ENCODE measurements around the gene POF1B. TPM values are rescaled to one million over a fixed set of nuclear protein-coding genes. Genes with fewer than 3 reads are reported as not detected.

The POF1B gene
- total and polyA plus RNA-seq, 2 donors (not counting 1 experiment from before 2014, with no cell fraction given) = not detected

DNA sequence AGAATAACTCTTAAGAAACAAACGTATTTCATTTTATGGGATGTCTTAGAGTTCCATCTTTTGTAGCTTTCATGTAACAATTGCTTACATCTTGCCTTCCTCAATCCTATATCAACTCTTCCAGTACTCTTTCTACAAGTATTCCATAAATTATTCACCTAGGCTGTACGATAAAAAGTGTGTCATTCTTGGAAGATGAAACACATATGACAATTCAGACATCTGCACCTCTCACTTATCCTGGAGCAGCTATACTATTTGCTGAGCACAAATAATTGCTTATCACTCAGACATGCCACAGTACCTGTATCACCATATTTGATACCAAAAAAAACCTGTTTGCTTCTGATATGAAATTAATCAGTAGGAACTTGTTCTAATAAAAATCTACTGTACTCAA, 1.0 kb downstream of the POF1B start:
- no peaks in the 10 kb centered on the region for H3K79me2 ChIP-seq (ENCODE audit: control insufficient read depth, insufficient read depth, low read length)
- H2AFZ ChIP-seq (ENCODE audit: low read length) = no peak overlapping the region
- H3K4me1 ChIP-seq (ENCODE audit: control insufficient read depth, extremely low read depth, insufficient read depth, low read length) = no peaks in the 10 kb centered on the region
- no peaks in the 10 kb centered on the region for H3K27me3 ChIP-seq (ENCODE audit: control insufficient read depth, insufficient read depth, low read length)
- H3K9me3 ChIP-seq (ENCODE audit: control insufficient read depth, insufficient read depth, low read depth, low read length) = no peaks in the 10 kb centered on the region
- no peak overlapping the region for H3K4me3 ChIP-seq (replicated peaks in 1 of 4; ENCODE audit: control extremely low read depth in 1 of 4, insufficient read depth in 1 of 4, low read depth in 3 of 4, low read length in 4 of 4)
- no peak overlapping the region for H3K4me2 ChIP-seq (ENCODE audit: extremely low read depth, insufficient read depth, low read length)
- no peak overlapping the region for H3K9ac ChIP-seq (ENCODE audit: insufficient read depth, low read length)
- H4K20me1 ChIP-seq (ENCODE audit: control insufficient read depth, extremely low read depth, insufficient read depth, low read length) = no peaks in the 10 kb centered on the region
- no peaks in the 10 kb centered on the region for H3K36me3 ChIP-seq (ENCODE audit: control insufficient read depth, insufficient read depth, low read length)
- H3K27ac ChIP-seq (ENCODE audit: insufficient read depth, low read length) = no peak overlapping the region
- TF ChIP-seq CTCF (conservative IDR thresholded peaks at IDR 0.05 in 1 of 2, IDR thresholded peaks at IDR 0.05 in 1 of 2; ENCODE audit: low read depth in 1 of 2, low read length in 2 of 2) (no peak), EZH2 (IDR thresholded peaks at IDR 0.05; ENCODE audit: low read length, missing control alignments) (no peak)
- DNase-seq (ENCODE audit: low read depth in 2 of 2) = no peak

DNA sequence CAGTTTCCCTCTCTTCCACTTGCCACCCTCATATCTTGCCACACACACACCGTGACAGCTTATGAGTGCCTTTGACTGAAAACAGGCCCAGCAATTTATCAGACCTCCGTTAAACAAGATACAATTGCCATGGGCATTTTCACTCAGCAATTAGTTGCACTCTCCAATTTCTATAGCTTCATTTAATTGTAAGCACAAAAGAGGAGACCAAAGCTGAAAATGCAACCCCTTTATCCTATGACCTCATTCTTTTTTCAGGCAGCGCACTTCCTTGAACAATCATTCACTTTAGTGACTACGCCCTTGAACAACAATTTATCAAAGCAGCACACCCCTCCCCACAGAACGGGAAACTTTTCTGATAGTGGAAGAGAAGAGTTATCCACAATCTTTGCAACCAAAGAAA, 4.1 kb downstream of the POF1B start:
- Histone ChIP-seq H3K27me3 (ENCODE audit: control insufficient read depth, insufficient read depth, low read length) (no peaks in the 10 kb centered on the region), H3K4me1 (ENCODE audit: control insufficient read depth, extremely low read depth, insufficient read depth, low read length) (no peaks in the 10 kb centered on the region), H2AFZ (ENCODE audit: low read length) (no peak overlapping the region), H3K79me2 (ENCODE audit: control insufficient read depth, insufficient read depth, low read length) (no peaks in the 10 kb centered on the region), H3K9me3 (ENCODE audit: control insufficient read depth, insufficient read depth, low read depth, low read length) (no peaks in the 10 kb centered on the region), H3K4me3 (replicated peaks in 1 of 4; ENCODE audit: control extremely low read depth in 1 of 4, insufficient read depth in 1 of 4, low read depth in 3 of 4, low read length in 4 of 4) (no peak overlapping the region), H3K27ac (ENCODE audit: insufficient read depth, low read length) (no peak overlapping the region), H3K9ac (ENCODE audit: insufficient read depth, low read length) (no peak overlapping the region), H3K4me2 (ENCODE audit: extremely low read depth, insufficient read depth, low read length) (no peak overlapping the region), H4K20me1 (ENCODE audit: control insufficient read depth, extremely low read depth, insufficient read depth, low read length) (no peaks in the 10 kb centered on the region), H3K36me3 (ENCODE audit: control insufficient read depth, insufficient read depth, low read length) (no peaks in the 10 kb centered on the region)
- no peak for TF ChIP-seq CTCF (conservative IDR thresholded peaks at IDR 0.05 in 1 of 2, IDR thresholded peaks at IDR 0.05 in 1 of 2; ENCODE audit: low read depth in 1 of 2, low read length in 2 of 2)
- no peak for TF ChIP-seq EZH2 (IDR thresholded peaks at IDR 0.05; ENCODE audit: low read length, missing control alignments)
- DNase-seq (ENCODE audit: low read depth in 2 of 2) = no peak

- H2AFZ ChIP-seq (ENCODE audit: low read length) = no peak overlapping the region
- no peaks in the 10 kb centered on the region for H3K79me2 ChIP-seq (ENCODE audit: control insufficient read depth, insufficient read depth, low read length)
- H3K27me3 ChIP-seq (ENCODE audit: control insufficient read depth, insufficient read depth, low read length) = no peaks in the 10 kb centered on the region
- no peaks in the 10 kb centered on the region for H3K9me3 ChIP-seq (ENCODE audit: control insufficient read depth, insufficient read depth, low read depth, low read length)
- DNase-seq (ENCODE audit: low read depth in 2 of 2) = no peak
- no peaks in the 10 kb centered on the region for H4K20me1 ChIP-seq (ENCODE audit: control insufficient read depth, extremely low read depth, insufficient read depth, low read length)
- no peak overlapping the region for H3K4me3 ChIP-seq (replicated peaks in 1 of 4; ENCODE audit: control extremely low read depth in 1 of 4, insufficient read depth in 1 of 4, low read depth in 3 of 4, low read length in 4 of 4)
- TF ChIP-seq CTCF (conservative IDR thresholded peaks at IDR 0.05 in 1 of 2, IDR thresholded peaks at IDR 0.05 in 1 of 2; ENCODE audit: low read depth in 1 of 2, low read length in 2 of 2) (no peak), EZH2 (IDR thresholded peaks at IDR 0.05; ENCODE audit: low read length, missing control alignments) (no peak)
- H3K4me1 ChIP-seq (ENCODE audit: control insufficient read depth, extremely low read depth, insufficient read depth, low read length) = no peaks in the 10 kb centered on the region
- no peak overlapping the region for H3K4me2 ChIP-seq (ENCODE audit: extremely low read depth, insufficient read depth, low read length)
- no peak overlapping the region for H3K9ac ChIP-seq (ENCODE audit: insufficient read depth, low read length)
- H3K27ac ChIP-seq (ENCODE audit: insufficient read depth, low read length) = no peak overlapping the region
- no peaks in the 10 kb centered on the region for H3K36me3 ChIP-seq (ENCODE audit: control insufficient read depth, insufficient read depth, low read length)
Observed at GRCh38 chrX:85365370-85365995, 14.0 kb downstream of the POF1B start.

Data from fibroblast of lung (primary cell).